ENCODE results near the gene C1QTNF6. TPM values are rescaled to one million over a fixed set of nuclear protein-coding genes. Genes with fewer than 3 reads are reported as not detected.
"Not testable (repeated sequence)": the region's sequence is repeated elsewhere in the genome, so short reads cannot be mapped to it uniquely, and the experiment has no call there.

The C1QTNF6 gene
- total RNA-seq, 1 experiment from 2014 or later, result 15.2 TPM

DNA sequence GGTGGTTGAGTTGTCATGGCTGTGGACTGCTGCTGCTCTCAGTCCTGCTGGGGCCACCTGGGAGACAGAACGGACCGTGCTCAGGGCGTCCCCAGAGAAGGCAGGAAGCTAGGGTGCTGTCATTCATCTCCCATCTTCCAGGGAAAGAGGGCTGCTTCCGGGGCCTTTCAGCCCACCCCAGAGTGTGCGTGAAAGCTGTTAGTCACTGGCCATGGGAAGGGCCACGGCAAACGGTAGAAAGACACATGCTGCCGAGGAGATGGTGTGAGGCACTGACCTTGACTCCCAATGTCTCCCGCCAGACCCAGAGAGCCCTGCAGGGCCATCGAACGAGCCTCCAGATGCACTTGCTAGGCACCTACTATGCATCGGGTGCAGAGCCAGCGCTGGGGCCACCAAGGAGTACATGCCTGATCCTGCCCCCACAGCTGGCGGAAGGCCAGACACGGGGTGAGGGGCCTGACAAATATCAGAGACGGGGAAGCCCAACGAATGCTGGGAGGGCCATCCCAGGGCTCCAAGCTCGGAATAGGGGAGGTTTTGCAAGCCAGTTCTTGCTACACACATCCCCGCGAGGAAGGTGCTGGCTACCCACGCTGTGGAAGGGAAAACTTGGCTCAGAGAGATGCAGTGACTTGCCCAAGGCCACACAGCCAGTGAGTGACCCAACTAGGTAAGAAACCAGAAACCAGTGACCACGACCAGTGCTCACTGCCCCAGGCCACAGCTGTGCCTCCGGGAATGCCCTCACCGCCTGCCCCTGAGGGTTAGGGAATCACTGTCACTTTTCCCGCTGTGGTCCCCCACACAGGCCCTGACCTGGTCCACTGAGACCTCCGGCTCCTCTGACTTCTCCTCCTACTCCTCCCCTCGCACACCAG, 45.9 kb upstream of the C1QTNF6 start:
- ChIA-PET POLR2A (no interaction called here), RAD21 (ENCODE audit: low non-redundant PET in 1 of 2, low total read pairs in 2 of 2, uncharacterized antibody in 2 of 2, unreplicated experiment in 2 of 2) (no interaction called here), CTCF (interaction anchor here (1.4 kb wide), 1 partner anchor 33 kb away, joined by 3 read pairs; no protein-coding TSS in a partner anchor)
- no TSS peak for BruUV-seq (replicated peaks)
- Histone ChIP-seq H3K79me2 (ENCODE audit: insufficient read depth, low read length) (no peaks in the 10 kb centered on the region), H3K9ac (ENCODE audit: low read length) (no peak overlapping the region), H4K20me1 (ENCODE audit: insufficient read depth) (no peaks in the 10 kb centered on the region), H3K9me2 (ENCODE audit: insufficient read depth) (no peaks in the 10 kb centered on the region), H2AFZ (ENCODE audit: low read depth, low read length, poor library complexity, severe bottlenecking) (no peak overlapping the region), H3K36me3 (ENCODE audit: control insufficient read depth in 1 of 2, insufficient read depth in 2 of 2, low read length in 2 of 2) (no peaks in the 10 kb centered on the region), H3K4me2 (ENCODE audit: low read length) (no peak overlapping the region), H3K4me1 (ENCODE audit: control insufficient read depth in 1 of 2, insufficient read depth in 2 of 2, low read length in 2 of 2) (peaks cover 16 to 25% of the 10 kb centered on the region in 2 experiments), H3K27ac (ENCODE audit: low read depth, low read length) (no peak overlapping the region), H3K4me3 (replicated peaks in 1 of 2; ENCODE audit: low read depth in 1 of 2, low read length in 2 of 2) (no peak overlapping the region), H3K9me3 (ENCODE audit: control insufficient read depth in 1 of 2, insufficient read depth in 1 of 2, low read depth in 1 of 2, low read length in 2 of 2) (no peaks in the 10 kb centered on the region), H3K27me3 (ENCODE audit: insufficient read depth, low read length) (no peaks in the 10 kb centered on the region)
- TF ChIP-seq EGR1 (IDR thresholded peaks at IDR 0.05; ENCODE audit: low read depth) (no peak), CTCF (IDR thresholded peaks at IDR 0.05 in 2 of 3, conservative IDR thresholded peaks at IDR 0.05 in 1 of 3; ENCODE audit: borderline replicate concordance in 1 of 3, insufficient read depth in 1 of 3, low read depth in 2 of 3, low read length in 2 of 3) (no peak)
- intact Hi-C loops (cut with micrococcal nuclease), result no loop called here
- ATAC-seq, result no peak
- DNase-seq (ENCODE audit: low read depth, low spot score), result no peak

DNA sequence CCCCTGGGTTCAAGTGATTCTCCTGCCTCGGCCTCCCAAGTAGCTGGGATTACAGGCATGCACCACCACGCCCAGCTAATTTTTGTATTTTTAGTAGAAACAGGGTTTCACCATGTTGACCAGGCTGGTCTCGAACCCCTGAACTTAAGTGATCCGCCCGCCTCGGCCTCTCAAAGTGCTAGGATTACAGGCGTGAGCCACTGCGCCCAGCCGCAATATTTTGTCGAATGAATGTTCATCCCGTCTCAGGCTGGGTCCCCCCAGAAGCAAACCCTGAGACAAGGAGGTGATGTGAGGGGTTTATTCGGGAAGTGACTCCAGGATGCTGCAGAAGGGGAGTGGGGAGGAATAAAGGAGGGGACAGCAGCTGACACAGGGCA, 45.3 kb upstream of the C1QTNF6 start:
- peaks cover 22 to 32% of the 10 kb centered on the region in 2 experiments for H3K4me1 ChIP-seq (ENCODE audit: control insufficient read depth in 1 of 2, insufficient read depth in 2 of 2, low read length in 2 of 2)
- RAD21 ChIA-PET (ENCODE audit: low non-redundant PET in 1 of 2, low total read pairs in 2 of 2, uncharacterized antibody in 2 of 2, unreplicated experiment in 2 of 2); H2AFZ ChIP-seq (ENCODE audit: low read depth, low read length, poor library complexity, severe bottlenecking); DNase-seq (ENCODE audit: low read depth, low spot score); H4K20me1 ChIP-seq (ENCODE audit: insufficient read depth); H3K27me3 ChIP-seq (ENCODE audit: insufficient read depth, low read length); POLR2A ChIA-PET; ATAC-seq; H3K9me2 ChIP-seq (ENCODE audit: insufficient read depth); H3K27ac ChIP-seq (ENCODE audit: low read depth, low read length); H3K4me2 ChIP-seq (ENCODE audit: low read length); H3K79me2 ChIP-seq (ENCODE audit: insufficient read depth, low read length); BruUV-seq (replicated peaks); H3K36me3 ChIP-seq (ENCODE audit: control insufficient read depth in 1 of 2, insufficient read depth in 2 of 2, low read length in 2 of 2); intact Hi-C loops (cut with micrococcal nuclease); H3K9me3 ChIP-seq (ENCODE audit: control insufficient read depth in 1 of 2, insufficient read depth in 1 of 2, low read depth in 1 of 2, low read length in 2 of 2); H3K9ac ChIP-seq (ENCODE audit: low read length); H3K4me3 ChIP-seq (replicated peaks in 1 of 2; ENCODE audit: low read depth in 1 of 2, low read length in 2 of 2): not testable (repeated sequence)
- CTCF ChIA-PET, result interaction anchor here (1.4 kb wide), 1 partner anchor 33 kb away, joined by 3 read pairs; no protein-coding TSS in a partner anchor

Measured in HCT116 (cell line).